Choroid plexus epithelial cell (primary cell): Measurements from ENCODE around the gene INPP5F.
A peak's percentile ranks its signal among the peaks of the same experiment; 100 is the strongest.

Source experiments
- DNase-seq: peaks from one replicate; pipeline ENCODE4 v3.0.0-alpha.2; 2010; ENCODE audit warnings: low read depth
- H3K4me3 ChIP-seq: 2 replicates; pipeline ENCODE4 v1.5.1; 2011; ENCODE audit warnings: low read depth, mild to moderate bottlenecking, control low read depth, low read length, moderate library complexity
- CTCF ChIP-seq: conservative IDR thresholded peaks from 2 replicates; pipeline ENCODE4 v1.5.1; 2011; ENCODE audit warnings: low read depth, mild to moderate bottlenecking, control low read depth, inconsistent platforms, low read length, moderate library complexity

The INPP5F gene

GRCh38 chr10:119680650-119681081 lies 45.2 kb upstream of the INPP5F start:
- H3K4me3 ChIP-seq = no peak overlapping the region
- TF ChIP-seq CTCF = no peak
- no peak for DNase-seq

GRCh38 chr10:119686465-119687191 lies 39.2 kb upstream of the INPP5F start:
- peak; percentile 93 for TF ChIP-seq CTCF
- DNase-seq = peak; percentile 92
- peak overlapping the region; percentile 50 for H3K4me3 ChIP-seq

- H3K4me3 ChIP-seq = peak overlapping the region; percentile 50
- peak; percentile 61 for DNase-seq
- TF ChIP-seq CTCF = peak; percentile 1
Measured at GRCh38 chr10:119687192-119688032, 38.4 kb upstream of the INPP5F start.

- no peak overlapping the region for H3K4me3 ChIP-seq
- TF ChIP-seq CTCF = no peak
- no peak for DNase-seq
Measured at GRCh38 chr10:119688033-119688508, 37.8 kb upstream of the INPP5F start.

- no peak for DNase-seq
- TF ChIP-seq CTCF = no peak
- H3K4me3 ChIP-seq = no peak overlapping the region
Measured at GRCh38 chr10:119689016-119689580, 36.8 kb upstream of the INPP5F start.

GRCh38 chr10:119691726-119692125 lies 34.1 kb upstream of the INPP5F start:
- DNase-seq = no peak
- no peak for TF ChIP-seq CTCF
- H3K4me3 ChIP-seq = no peak overlapping the region
